Neuronal stem cell (in vitro differentiated cells): ENCODE data around the gene KCNK4. TPM values are rescaled to one million over a fixed set of nuclear protein-coding genes. Genes with fewer than 3 reads are reported as not detected.

ENCODE experiments used
- DNase-seq: peaks from one replicate; pipeline ENCODE4 v3.0.0-alpha.2; 2013; ENCODE audit warnings: low spot score
- H2AFZ ChIP-seq: one replicate; pipeline ENCODE4 v1.6.1; 2013; ENCODE audit warnings: mild to moderate bottlenecking, low read length, inconsistent platforms
- H2AK5ac ChIP-seq: 2 replicates; pipeline ENCODE4 v1.6.1; 2013; ENCODE audit warnings: low read depth, mild to moderate bottlenecking, inconsistent platforms, low read length, moderate library complexity, mixed read lengths
- H2BK120ac ChIP-seq: 2 replicates; pipeline ENCODE4 v1.6.1; 2013; ENCODE audit warnings: low read depth, mild to moderate bottlenecking, inconsistent platforms, low read length, moderate library complexity, mixed read lengths
- H2BK12ac ChIP-seq: one replicate; pipeline ENCODE4 v1.6.1; 2013; ENCODE audit warnings: low read length, inconsistent platforms
- H2BK15ac ChIP-seq: 2 replicates; pipeline ENCODE4 v1.6.1; 2013; ENCODE audit warnings: mild to moderate bottlenecking, low read length, inconsistent platforms, mixed read lengths
- H2BK5ac ChIP-seq: one replicate; pipeline ENCODE4 v1.6.1; 2013; ENCODE audit warnings: inconsistent platforms, mild to moderate bottlenecking, low read length, moderate library complexity
- H3K14ac ChIP-seq: one replicate; pipeline ENCODE4 v1.6.1; 2013; ENCODE audit warnings: low read length, inconsistent platforms
- H3K18ac ChIP-seq: 2 replicates; pipeline ENCODE4 v1.6.1; 2013; ENCODE audit warnings: low read length, inconsistent platforms
- H3K23ac ChIP-seq: 2 replicates; pipeline ENCODE4 v1.6.1; 2013; ENCODE audit warnings: low read depth, mild to moderate bottlenecking, mixed read lengths, low read length, inconsistent platforms; ENCODE audit not compliant: poor library complexity
- H3K27ac ChIP-seq: replicated peaks from 3 replicates; pipeline ENCODE4 v1.5.1; 2013; ENCODE audit warnings: low read length, inconsistent platforms
- H3K27me3 ChIP-seq, 3 experiments: 2 replicates each; pipeline ENCODE4 v1.6.1; 2013; ENCODE audit warnings: low read length in 3 of 3, mild to moderate bottlenecking in 2 of 3, inconsistent platforms in 1 of 3, low read depth in 1 of 3, mixed read lengths in 1 of 3, moderate library complexity in 1 of 3; ENCODE audit not compliant: control insufficient read depth in 3 of 3, insufficient read depth in 3 of 3
- H3K36me3 ChIP-seq, 2 donors: replicated peaks in 1 of 2; 2 replicates each; pipeline ENCODE4 v1.6.1; 2013; ENCODE audit warnings: low read length in 2 of 2; ENCODE audit not compliant: control insufficient read depth in 2 of 2, insufficient read depth in 2 of 2
- H3K4ac ChIP-seq: 2 replicates; pipeline ENCODE4 v1.6.1; 2013; ENCODE audit warnings: inconsistent platforms, mild to moderate bottlenecking, low read length, moderate library complexity
- H3K4me1 ChIP-seq, 2 donors: 1 replicate in 1 of 2; 2 replicates in 1 of 2; pipeline ENCODE4 v1.6.1; 2013; ENCODE audit warnings: low read length in 2 of 2, low read depth in 1 of 2; ENCODE audit not compliant: control insufficient read depth in 2 of 2, insufficient read depth in 1 of 2
- H3K4me2 ChIP-seq: one replicate; pipeline ENCODE4 v1.6.1; 2013; ENCODE audit warnings: mild to moderate bottlenecking, low read length, inconsistent platforms; ENCODE audit not compliant: insufficient read depth, poor library complexity, severe bottlenecking
- H3K4me3 ChIP-seq, 2 donors: 2 replicates each; pipeline ENCODE4 v1.5.1; 2013; ENCODE audit warnings: low read length in 2 of 2, mild to moderate bottlenecking in 2 of 2, inconsistent platforms in 1 of 2, moderate library complexity in 1 of 2
- H3K79me1 ChIP-seq: one replicate; pipeline ENCODE4 v1.6.1; 2013; ENCODE audit warnings: low read depth, mild to moderate bottlenecking, inconsistent platforms, low read length, moderate library complexity
- H3K9ac ChIP-seq: one replicate; pipeline ENCODE4 v1.6.1; 2013; ENCODE audit warnings: mild to moderate bottlenecking, low read depth, low read length, inconsistent platforms; ENCODE audit not compliant: poor library complexity
- H3K9me3 ChIP-seq, 2 donors: replicated peaks in 1 of 2; 2 replicates each; pipeline versions ENCODE3 to v1.6.1; 2013; ENCODE audit warnings: low read length in 2 of 2, mild to moderate bottlenecking in 2 of 2, inconsistent platforms in 1 of 2, low read depth in 1 of 2, mixed read lengths in 1 of 2, moderate library complexity in 1 of 2; ENCODE audit not compliant: control insufficient read depth in 2 of 2, insufficient read depth in 1 of 2
- H4K8ac ChIP-seq: one replicate; pipeline ENCODE4 v1.6.1; 2013; ENCODE audit warnings: low read depth, mild to moderate bottlenecking, inconsistent platforms, low read length, moderate library complexity
- H4K91ac ChIP-seq: one replicate; pipeline ENCODE4 v1.6.1; 2013; ENCODE audit warnings: low read length, low read depth, mild to moderate bottlenecking, inconsistent platforms; ENCODE audit not compliant: poor library complexity
- WGBS, 2 donors: extraction: QIAGEN DNeasy Blood & Tissue Kit; methylation state at CpG; one replicate each; pipeline ENCODE4 v1.1.7; 2013; ENCODE audit warnings: missing lambda C conversion rate in 2 of 2, mixed read lengths in 1 of 2; ENCODE audit not compliant: insufficient read length in 2 of 2, insufficient replicate concordance in 1 of 2; ENCODE audit errors: extremely low coverage in 2 of 2; 5-methylcytosine and 5-hydroxymethylcytosine counted together
- small RNA-seq: library from polyadenylated mRNA; stranded (forward); fragments of <200 nt; extraction: miRNeasy Mini kit (QIAGEN cat#:217004); gene quantifications from one replicate; pipeline ENCODE3, GENCODE V24; 2013; ENCODE audit not compliant: insufficient read depth

Gene KCNK4

GRCh38 chr11:64349404-64349803 is 58.3 kb downstream of the KCNK4 start:
- Histone ChIP-seq H2BK15ac (peak overlapping the region; percentile 81), H2AK5ac (peak overlapping the region; percentile 88), H3K79me1 (peaks cover 3% of the 10 kb centered on the region), H3K18ac (peak overlapping the region; percentile 38), H3K4ac (no peak overlapping the region), H4K8ac (no peak overlapping the region), H3K27ac (no peak overlapping the region), H3K9me3 (no peaks in the 10 kb centered on the region), H2BK5ac (no peak overlapping the region), H3K4me3 (no peak overlapping the region), H2BK12ac (peak overlapping the region; percentile 22), H3K9ac (no peak overlapping the region), H3K4me1 (peaks cover 7 to 33% of the 10 kb centered on the region in 2 donors), H3K27me3 (no peaks in the 10 kb centered on the region), H2AFZ (no peak overlapping the region), H3K4me2 (no peak overlapping the region), H2BK120ac (no peak overlapping the region), H4K91ac (no peak overlapping the region), H3K36me3 (no peaks in the 10 kb centered on the region), H3K14ac (no peak overlapping the region), H3K23ac (no peak overlapping the region)
- no CpG with 5 or more reads among the region's 11 CpGs for WGBS, 2 donors
- no peak for DNase-seq

Small RNAs within 50 kb of the gene (small RNA-seq; reads per million reads assigned to genes)
- gene MIR7155, result not detected
- not detected for gene RF00019
